H9 (cell line): ENCODE data around the gene SBK1. TPM values are rescaled to one million over a fixed set of nuclear protein-coding genes. Genes with fewer than 3 reads are reported as not detected.
"Not testable (repeated sequence)": the region's sequence is repeated elsewhere in the genome, so short reads cannot be mapped to it uniquely, and the experiment has no call there.

Experiments
- DNase-seq: peaks from one replicate; pipeline ENCODE4 v3.0.0-alpha.2; 2017
- H2AFZ ChIP-seq: one replicate; pipeline ENCODE4 v1.6.1; 2013; ENCODE audit warnings: mild to moderate bottlenecking, low read length, control low read depth, moderate library complexity
- H2AK5ac ChIP-seq: 2 replicates; pipeline ENCODE4 v1.6.1; 2013; ENCODE audit warnings: low read length, control low read depth, mixed read lengths; ENCODE audit not compliant: insufficient read length
- H2BK120ac ChIP-seq: one replicate; pipeline ENCODE4 v1.6.1; 2013; ENCODE audit warnings: low read depth, mild to moderate bottlenecking, low read length, control low read depth, inconsistent platforms; ENCODE audit not compliant: poor library complexity, severe bottlenecking
- H2BK12ac ChIP-seq: 2 replicates; pipeline ENCODE4 v1.6.1; 2013; ENCODE audit warnings: low read length, control low read depth, mixed read lengths, low read depth; ENCODE audit not compliant: insufficient read length
- H2BK15ac ChIP-seq: 2 replicates; pipeline ENCODE4 v1.6.1; 2013; ENCODE audit warnings: low read depth, low read length, control low read depth
- H2BK20ac ChIP-seq: one replicate; pipeline ENCODE4 v1.6.1; 2013; ENCODE audit warnings: low read depth, mild to moderate bottlenecking, low read length, control low read depth, inconsistent platforms; ENCODE audit not compliant: poor library complexity, severe bottlenecking
- H2BK5ac ChIP-seq: 2 replicates; pipeline ENCODE4 v1.6.1; 2013; ENCODE audit warnings: low read length, control low read depth, mixed read lengths; ENCODE audit not compliant: insufficient read length
- H3K14ac ChIP-seq: 2 replicates; pipeline ENCODE4 v1.6.1; 2013; ENCODE audit warnings: low read length, control low read depth; ENCODE audit not compliant: insufficient read depth
- H3K18ac ChIP-seq: 2 replicates; pipeline ENCODE4 v1.6.1; 2013; ENCODE audit warnings: low read depth, mild to moderate bottlenecking, mixed read lengths, low read length, control low read depth; ENCODE audit not compliant: insufficient read length
- H3K23ac ChIP-seq: 2 replicates; pipeline ENCODE4 v1.6.1; 2013; ENCODE audit warnings: low read length, control low read depth, mixed read lengths, low read depth; ENCODE audit not compliant: insufficient read length
- H3K23me2 ChIP-seq: 2 replicates; pipeline ENCODE4 v1.6.1; 2013; ENCODE audit warnings: low read depth, mild to moderate bottlenecking, mixed read lengths, low read length, control low read depth; ENCODE audit not compliant: insufficient read length, poor library complexity, severe bottlenecking
- H3K27ac ChIP-seq: 2 replicates; pipeline ENCODE4 v1.5.1; 2013; ENCODE audit warnings: low read length, control low read depth, mixed read lengths, low read depth; ENCODE audit not compliant: insufficient read length
- H3K27me3 ChIP-seq: 2 replicates; pipeline ENCODE4 v1.6.1; 2013; ENCODE audit warnings: low read length, control low read depth, inconsistent platforms; ENCODE audit not compliant: insufficient read depth
- H3K4ac ChIP-seq: 2 replicates; pipeline ENCODE4 v1.6.1; 2013; ENCODE audit warnings: low read depth, mild to moderate bottlenecking, control low read depth, inconsistent platforms, low read length, moderate library complexity
- H3K4me1 ChIP-seq: 2 replicates; pipeline ENCODE4 v1.6.1; 2013; ENCODE audit warnings: low read length, control low read depth, inconsistent platforms; ENCODE audit not compliant: insufficient read depth
- H3K4me2 ChIP-seq: 2 replicates; pipeline ENCODE4 v1.6.1; 2013; ENCODE audit warnings: low read length, control low read depth, mixed read lengths; ENCODE audit not compliant: insufficient read length, insufficient read depth
- H3K56ac ChIP-seq: 2 replicates; pipeline ENCODE4 v1.6.1; 2013; ENCODE audit warnings: low read depth, mild to moderate bottlenecking, mixed read lengths, low read length, control low read depth; ENCODE audit not compliant: insufficient read length
- H3K79me1 ChIP-seq: 2 replicates; pipeline ENCODE4 v1.6.1; 2013; ENCODE audit warnings: low read depth, mild to moderate bottlenecking, moderate library complexity, low read length, control low read depth, inconsistent platforms; ENCODE audit not compliant: insufficient read depth, poor library complexity, severe bottlenecking
- H3K79me2 ChIP-seq: 2 replicates; pipeline ENCODE4 v1.6.1; 2013; ENCODE audit warnings: low read length, control low read depth, inconsistent platforms; ENCODE audit not compliant: insufficient read depth
- H3K9ac ChIP-seq: 2 replicates; pipeline ENCODE4 v1.6.1; 2013; ENCODE audit warnings: low read length, control low read depth, mixed read lengths; ENCODE audit not compliant: insufficient read length; ENCODE audit errors: extremely low read depth
- H3K9me3 ChIP-seq: one replicate; pipeline ENCODE4 v1.6.1; 2013; ENCODE audit warnings: low read depth, low read length, inconsistent platforms; ENCODE audit not compliant: control insufficient read depth
- H3T11ph ChIP-seq: one replicate; pipeline ENCODE4 v1.6.1; 2013; ENCODE audit warnings: mild to moderate bottlenecking, low read length, control low read depth, inconsistent platforms
- H4K20me1 ChIP-seq: one replicate; pipeline ENCODE4 v1.6.1; 2013; ENCODE audit not compliant: control insufficient read depth, insufficient read length, insufficient read depth
- H4K5ac ChIP-seq: 2 replicates; pipeline ENCODE4 v1.6.1; 2013; ENCODE audit warnings: low read depth, mild to moderate bottlenecking, mixed read lengths, low read length, control low read depth; ENCODE audit not compliant: insufficient read length
- H4K8ac ChIP-seq: replicated peaks from 2 replicates; pipeline ENCODE4 v1.6.1; 2013; ENCODE audit warnings: low read length, control low read depth, mixed read lengths, low read depth; ENCODE audit not compliant: insufficient read length
- H4K91ac ChIP-seq: 2 replicates; pipeline ENCODE4 v1.6.1; 2013; ENCODE audit warnings: low read depth, mild to moderate bottlenecking, moderate library complexity, mixed read lengths, low read length, control low read depth; ENCODE audit not compliant: insufficient read length
- H3K27ac Mint-ChIP-seq, 3 experiments: 2 replicates in 2 of 3; 3 replicates in 1 of 3; pipeline ENCODE4 v1.8.0; 2020 to 2021; ENCODE audit warnings: mixed read lengths in 3 of 3, mild to moderate bottlenecking in 1 of 3, moderate library complexity in 1 of 3
- H3K27me3 Mint-ChIP-seq: 2 replicates; pipeline ENCODE4 v1.8.0; 2021; ENCODE audit warnings: low read depth, mild to moderate bottlenecking, moderate library complexity, mixed read lengths
- H3K36me3 Mint-ChIP-seq, 3 experiments: 2 replicates in 2 of 3; 3 replicates in 1 of 3; pipeline ENCODE4 v1.8.0; 2020 to 2021; ENCODE audit warnings: low read depth in 3 of 3, mixed read lengths in 3 of 3; ENCODE audit not compliant: insufficient read depth in 1 of 3
- H3K4me1 Mint-ChIP-seq, 2 experiments: 2 replicates each; pipeline ENCODE4 v1.8.0; 2020; ENCODE audit warnings: mixed read lengths in 2 of 2
- H3K4me3 Mint-ChIP-seq, 2 experiments: 2 replicates in 1 of 2; 3 replicates in 1 of 2; pipeline ENCODE4 v1.8.0; 2020 to 2021; ENCODE audit warnings: mild to moderate bottlenecking in 2 of 2, mixed read lengths in 2 of 2, moderate library complexity in 1 of 2
- H3K9me3 Mint-ChIP-seq, 2 experiments: 2 replicates in 1 of 2; 3 replicates in 1 of 2; pipeline ENCODE4 v1.8.0; 2020; ENCODE audit warnings: mild to moderate bottlenecking in 2 of 2, mixed read lengths in 2 of 2, moderate library complexity in 1 of 2
- WGBS: extraction: QIAGEN DNeasy Blood & Tissue Kit; methylation state at CpG from one replicate; pipeline ENCODE4 v1.1.7; 2013; ENCODE audit warnings: missing lambda C conversion rate, low lambda C conversion rate, mixed read lengths; ENCODE audit not compliant: insufficient read length; ENCODE audit errors: extremely low coverage; 5-methylcytosine and 5-hydroxymethylcytosine counted together
- total RNA-seq: library from RNA; stranded (reverse); gene quantifications from 2 replicates; pipeline ENCODE4 v1.2.1, GENCODE V29; 2021

SBK1 gene
- total RNA-seq, 1 experiment from 2014 or later, result 65.5 TPM

DNA sequence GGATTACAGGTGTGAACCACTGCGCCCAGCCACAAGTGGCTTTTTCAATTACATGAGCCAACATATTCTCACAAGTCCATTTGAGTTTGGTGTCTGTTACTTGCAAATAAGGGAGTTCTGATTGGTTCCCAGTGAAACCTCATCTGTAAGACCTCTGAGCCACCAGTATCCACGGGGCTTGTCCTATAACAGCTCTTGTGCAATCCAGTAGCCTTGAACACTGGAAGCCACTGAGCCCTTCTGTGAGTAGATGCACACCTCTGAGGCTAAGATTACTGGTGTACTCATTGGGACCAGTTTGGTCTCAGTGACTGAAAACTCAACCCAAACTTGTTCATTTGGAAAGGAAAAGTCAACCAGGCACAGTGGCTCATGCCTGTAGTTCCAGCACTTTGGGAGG, 38.7 kb downstream of the SBK1 start:
- not testable (repeated sequence) for H3T11ph ChIP-seq, H2AK5ac ChIP-seq, H3K27ac ChIP-seq, H2BK20ac ChIP-seq, H3K23me2 ChIP-seq, H3K9me3 ChIP-seq, H3K14ac ChIP-seq, H3K9ac ChIP-seq, H2BK12ac ChIP-seq, H3K56ac ChIP-seq, H2BK15ac ChIP-seq, H2AFZ ChIP-seq, H4K91ac ChIP-seq, H2BK5ac ChIP-seq, H3K79me1 ChIP-seq, H3K4me2 ChIP-seq, H3K9me3 Mint-ChIP-seq, H3K27ac Mint-ChIP-seq, H3K18ac ChIP-seq, H3K36me3 Mint-ChIP-seq, H4K20me1 ChIP-seq, H3K27me3 ChIP-seq, H4K8ac ChIP-seq, H3K4ac ChIP-seq, H3K4me1 ChIP-seq, H3K4me3 Mint-ChIP-seq, H2BK120ac ChIP-seq, H3K23ac ChIP-seq, H3K79me2 ChIP-seq, H3K27me3 Mint-ChIP-seq, H4K5ac ChIP-seq, DNase-seq
- H3K4me1 Mint-ChIP-seq, result peaks cover 6 to 10% of the 10 kb centered on the region in 2 experiments; a peak in 3 of 4 replicates
- WGBS, result no CpG with 5 or more reads among the region's 2 CpGs

DNA sequence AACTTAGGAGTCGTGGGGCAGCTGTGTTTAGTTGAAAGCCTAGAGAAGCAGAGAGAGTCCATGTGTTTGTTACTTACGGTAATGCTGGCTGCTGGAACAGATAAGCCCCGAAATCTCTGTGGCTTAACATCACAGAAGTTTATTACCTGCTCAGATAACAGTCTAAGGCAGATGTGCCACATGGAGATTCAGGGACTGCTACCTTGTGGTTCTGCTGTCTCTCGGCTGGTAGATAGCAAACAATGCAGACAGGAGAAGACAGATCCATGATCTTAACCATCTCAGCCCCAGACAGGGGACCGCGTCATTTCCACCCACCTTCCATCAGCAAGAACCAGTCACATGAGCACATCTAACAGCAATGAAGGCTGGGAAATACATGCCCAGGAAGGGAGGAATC, 40.3 kb downstream of the SBK1 start:
- not testable (repeated sequence) for H3K9me3 Mint-ChIP-seq, H3K4me2 ChIP-seq, H3K27ac ChIP-seq, H3K4me3 Mint-ChIP-seq, H2BK12ac ChIP-seq, H2AK5ac ChIP-seq, H2BK120ac ChIP-seq, H2AFZ ChIP-seq, H3T11ph ChIP-seq, H4K8ac ChIP-seq, H3K27me3 ChIP-seq, H3K79me2 ChIP-seq, H3K4me1 ChIP-seq, H3K36me3 Mint-ChIP-seq, H3K27me3 Mint-ChIP-seq, H4K20me1 ChIP-seq, H2BK15ac ChIP-seq, DNase-seq, H3K9ac ChIP-seq, H2BK5ac ChIP-seq, H3K23ac ChIP-seq, H3K14ac ChIP-seq, H3K79me1 ChIP-seq, H2BK20ac ChIP-seq, H3K9me3 ChIP-seq, H3K4me1 Mint-ChIP-seq, H3K27ac Mint-ChIP-seq, H3K4ac ChIP-seq, H3K56ac ChIP-seq, H4K91ac ChIP-seq, H3K18ac ChIP-seq, H3K23me2 ChIP-seq, H4K5ac ChIP-seq
- no CpG with 5 or more reads among the region's 6 CpGs for WGBS
